Panc1 (cell line): ENCODE data around the gene SMIM35. TPM values are rescaled to one million over a fixed set of nuclear protein-coding genes. Genes with fewer than 3 reads are reported as not detected.

Experiments
- ATAC-seq: fragments of 200-7000 bp; cut with Tn5 transposase; 2 replicates; pipeline ENCODE4 v1.9.1; 2020; ENCODE audit warnings: mild to moderate bottlenecking, moderate library complexity
- BruUV-seq: library from RNA; stranded (reverse); fragments of 400-500 nt; replicated peaks from 2 replicates; lab custom pipeline; 2021; lab: Mats Ljungman, UMichigan
- CTCF ChIA-PET: fragments of 300-600 bp; sonication (Branson Sonifier 250); formaldehyde crosslinking; loops from one replicate; lab custom pipeline; 2022; ENCODE audit warnings: antibody characterized with exemption; lab: Charles Lee
- POLR2A ChIA-PET: fragments of 300-600 bp; sonication (Branson Sonifier 250); formaldehyde crosslinking; loops from one replicate; lab custom pipeline; 2022; ENCODE audit warnings: antibody characterized with exemption; lab: Charles Lee
- DNase-seq: peaks from one replicate; pipeline ENCODE4 v3.0.0-alpha.2; 2010; ENCODE audit warnings: low read depth, low spot score
- H3K27ac ChIP-seq: 2 replicates; pipeline ENCODE4 v1.5.1; 2011; ENCODE audit warnings: mild to moderate bottlenecking, low read length, inconsistent platforms
- H3K27me3 ChIP-seq: fragments of 200-500 bp; sonication (Bioruptor generic); 2 replicates; pipeline ENCODE4 v1.6.0; 2014; ENCODE audit warnings: low read length, inconsistent platforms; ENCODE audit not compliant: control insufficient read depth, insufficient read depth
- H3K36me3 ChIP-seq: fragments of 200-500 bp; sonication (Bioruptor generic); 2 replicates; pipeline ENCODE4 v1.5.1; 2014; ENCODE audit warnings: inconsistent platforms, mild to moderate bottlenecking, low read length, moderate library complexity; ENCODE audit not compliant: control insufficient read depth, insufficient read depth
- H3K4me1 ChIP-seq: 2 replicates; pipeline ENCODE4 v1.5.1; 2011; ENCODE audit warnings: inconsistent platforms, mild to moderate bottlenecking, low read length, moderate library complexity; ENCODE audit not compliant: control insufficient read depth, insufficient read depth
- H3K4me3 ChIP-seq, 2 experiments: 2 replicates each; pipeline ENCODE4 v1.5.1; 2011 to 2012; ENCODE audit warnings: low read depth in 2 of 2, low read length in 2 of 2, mild to moderate bottlenecking in 2 of 2, inconsistent platforms in 1 of 2, moderate library complexity in 1 of 2
- H3K9me3 ChIP-seq: fragments of 200-500 bp; sonication (Bioruptor generic); 2 replicates; pipeline ENCODE4 v1.5.1; 2014; ENCODE audit warnings: low read depth, mild to moderate bottlenecking, inconsistent platforms, low read length, moderate library complexity; ENCODE audit not compliant: control insufficient read depth, insufficient read depth
- POLR2AphosphoS5 ChIP-seq: IDR thresholded peaks from 2 replicates; pipeline ENCODE4 v1.6.1; 2012; ENCODE audit warnings: mild to moderate bottlenecking, low read depth, low read length, moderate library complexity
- REST ChIP-seq, 2 experiments: IDR thresholded peaks; 2 replicates each; pipeline ENCODE4 v1.6.1; 2011 to 2012; ENCODE audit warnings: low read depth in 2 of 2, control low read depth in 1 of 2, low read length in 1 of 2, mild to moderate bottlenecking in 1 of 2, moderate library complexity in 1 of 2; ENCODE audit not compliant: insufficient read depth in 1 of 2
- SIN3A ChIP-seq: IDR thresholded peaks from 2 replicates; pipeline ENCODE4 v1.6.1; 2012; ENCODE audit warnings: low read depth, mild to moderate bottlenecking, low read length, moderate library complexity, borderline replicate concordance; ENCODE audit not compliant: insufficient read depth
- TCF7L2 ChIP-seq: IDR thresholded peaks from 2 replicates; pipeline ENCODE4 v1.6.1; 2011; ENCODE audit warnings: mild to moderate bottlenecking, low read depth, low read length, inconsistent platforms
- in situ Hi-C: cut with HindIII; loops from 2 replicates; pipeline ENCODE4 v1.10.0; 2016; ENCODE audit warnings: low sequenced_read_pairs, low pct_unique_long_range_greater_than_20kb
- intact Hi-C: fragments of 100-400 bp; cut with micrococcal nuclease; formaldehyde crosslinking; loops from one replicate; pipeline ENCODE4 v1.10.0; 2022; ENCODE audit not compliant: unreplicated experiment
- total RNA-seq: library from RNA; stranded (reverse); gene quantifications from one replicate; pipeline ENCODE4 v1.2.1, GENCODE V29; 2021; ENCODE audit not compliant: unreplicated experiment
- TF ChIP-seq, protein P1 (sequence below): fragments of 450-650 bp; IDR thresholded peaks from 2 replicates; pipeline ENCODE4 v1.5.1; 2017; ENCODE audit warnings: mild to moderate bottlenecking

SMIM35 gene
- total RNA-seq, 1 experiment from 2014 or later = not detected

DNA sequence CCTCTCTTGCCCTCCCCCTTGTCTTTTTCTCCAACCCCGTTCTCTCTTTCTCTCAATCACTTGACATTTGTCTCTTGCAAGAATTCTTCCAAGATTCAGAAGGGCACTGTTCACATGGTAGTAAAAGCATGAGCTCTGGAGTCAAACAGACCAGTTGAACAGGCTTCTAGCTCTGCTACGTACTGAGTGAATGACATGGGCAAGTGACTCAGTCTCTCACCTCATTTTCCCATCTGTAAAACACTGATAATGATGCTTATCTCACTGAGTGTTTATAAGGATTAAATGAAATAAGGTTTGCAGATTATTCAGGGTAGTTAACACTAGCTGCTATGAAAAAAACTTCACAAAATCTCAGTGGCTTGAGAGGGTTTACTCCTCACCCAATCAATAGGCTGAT, 106.5 kb downstream of the SMIM35 start:
- no peak overlapping the region for H3K4me3 ChIP-seq
- peaks cover 30% of the 10 kb centered on the region for H3K27me3 ChIP-seq
- in situ Hi-C loops = no loop called here
- H3K27ac ChIP-seq = no peak overlapping the region
- no peaks in the 10 kb centered on the region for H3K9me3 ChIP-seq
- ChIA-PET POLR2A (no interaction called here), CTCF (no interaction called here)
- no TSS peak for BruUV-seq
- TF ChIP-seq POLR2AphosphoS5 = no peak
- TF ChIP-seq, protein P1, sequence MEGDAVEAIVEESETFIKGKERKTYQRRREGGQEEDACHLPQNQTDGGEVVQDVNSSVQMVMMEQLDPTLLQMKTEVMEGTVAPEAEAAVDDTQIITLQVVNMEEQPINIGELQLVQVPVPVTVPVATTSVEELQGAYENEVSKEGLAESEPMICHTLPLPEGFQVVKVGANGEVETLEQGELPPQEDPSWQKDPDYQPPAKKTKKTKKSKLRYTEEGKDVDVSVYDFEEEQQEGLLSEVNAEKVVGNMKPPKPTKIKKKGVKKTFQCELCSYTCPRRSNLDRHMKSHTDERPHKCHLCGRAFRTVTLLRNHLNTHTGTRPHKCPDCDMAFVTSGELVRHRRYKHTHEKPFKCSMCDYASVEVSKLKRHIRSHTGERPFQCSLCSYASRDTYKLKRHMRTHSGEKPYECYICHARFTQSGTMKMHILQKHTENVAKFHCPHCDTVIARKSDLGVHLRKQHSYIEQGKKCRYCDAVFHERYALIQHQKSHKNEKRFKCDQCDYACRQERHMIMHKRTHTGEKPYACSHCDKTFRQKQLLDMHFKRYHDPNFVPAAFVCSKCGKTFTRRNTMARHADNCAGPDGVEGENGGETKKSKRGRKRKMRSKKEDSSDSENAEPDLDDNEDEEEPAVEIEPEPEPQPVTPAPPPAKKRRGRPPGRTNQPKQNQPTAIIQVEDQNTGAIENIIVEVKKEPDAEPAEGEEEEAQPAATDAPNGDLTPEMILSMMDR = no peak
- TF ChIP-seq SIN3A = no peak
- no peak for TF ChIP-seq REST (IDR thresholded peaks at IDR 0.05; ENCODE audit: insufficient read depth in 1 of 2, low read depth in 2 of 2, low read length in 1 of 2)
- no peak for TF ChIP-seq TCF7L2
- H3K36me3 ChIP-seq = no peaks in the 10 kb centered on the region
- DNase-seq = no peak
- no peaks in the 10 kb centered on the region for H3K4me1 ChIP-seq
- no peak for ATAC-seq
- intact Hi-C loops = no loop called here

DNA sequence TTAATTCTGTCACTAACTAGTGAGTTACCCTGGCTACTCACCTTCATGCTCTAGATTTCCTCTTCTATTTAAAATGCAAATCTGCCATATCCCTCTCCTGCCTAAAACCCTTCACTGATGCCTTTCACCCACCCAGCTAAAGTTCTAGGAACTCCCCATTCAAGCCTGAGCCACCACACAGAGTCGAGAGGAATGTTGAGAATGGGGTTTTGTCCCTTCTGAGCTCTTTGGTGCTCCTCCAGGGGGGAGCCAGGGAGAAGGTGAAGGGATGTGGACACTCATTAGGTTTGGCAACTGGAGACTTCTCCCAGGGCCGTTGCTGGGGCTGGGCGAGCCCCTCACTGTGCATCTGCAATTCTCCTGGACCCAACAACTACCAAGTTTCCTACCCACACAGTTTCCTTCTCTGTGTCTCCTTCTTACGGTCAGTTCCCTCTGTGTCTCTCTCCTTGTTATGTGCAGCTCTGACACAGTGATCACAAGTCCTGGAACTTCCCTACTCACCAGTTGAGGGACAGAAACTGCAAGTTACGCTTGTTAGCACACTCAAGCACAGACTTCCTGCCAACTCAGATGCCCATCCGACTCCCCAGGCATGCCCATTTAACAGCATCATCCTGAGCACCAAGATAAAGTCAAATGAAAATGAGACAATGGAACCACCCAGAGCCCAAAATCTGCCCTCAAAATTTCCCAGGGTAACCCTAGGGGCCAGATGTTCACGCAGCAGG, 107.1 kb downstream of the SMIM35 start:
- TF ChIP-seq TCF7L2 = no peak
- TF ChIP-seq SIN3A = no peak
- TF ChIP-seq POLR2AphosphoS5 = no peak
- DNase-seq = no peak

DNA sequence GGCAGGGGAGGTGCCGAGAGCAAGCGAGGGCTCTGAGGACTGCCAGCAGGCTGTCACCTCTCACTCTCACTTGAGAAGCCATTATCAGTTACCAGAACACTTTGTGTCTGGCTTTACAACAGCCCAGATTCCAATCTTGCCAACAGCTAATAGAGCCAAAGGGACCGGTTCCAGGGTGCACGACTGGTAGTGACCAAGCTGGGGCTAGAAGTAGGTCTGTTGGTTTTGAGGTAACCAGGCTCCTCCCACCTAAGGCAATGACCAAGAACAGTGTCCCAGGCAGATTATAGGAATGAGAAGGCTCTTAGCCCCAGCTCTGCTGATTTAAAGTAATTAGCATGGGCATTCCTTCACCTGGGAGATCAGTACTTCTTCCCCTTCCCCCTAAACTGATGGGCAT, 107.8 kb downstream of the SMIM35 start:
- POLR2A ChIA-PET = no interaction called here
- H3K27me3 ChIP-seq = peaks cover 19% of the 10 kb centered on the region
- ATAC-seq (no peak), DNase-seq (no peak)
- H3K4me3 ChIP-seq = no peak overlapping the region
- no TSS peak for BruUV-seq
- H3K9me3 ChIP-seq = no peaks in the 10 kb centered on the region
- H3K4me1 ChIP-seq = no peaks in the 10 kb centered on the region
- intact Hi-C loops = no loop called here
- in situ Hi-C loops = no loop called here
- no peaks in the 10 kb centered on the region for H3K36me3 ChIP-seq
- TF ChIP-seq POLR2AphosphoS5 (no peak), REST (IDR thresholded peaks at IDR 0.05; ENCODE audit: insufficient read depth in 1 of 2, low read depth in 2 of 2, low read length in 1 of 2) (no peak), SIN3A (no peak), TCF7L2 (no peak)
- TF ChIP-seq, protein P1 = no peak
- CTCF ChIA-PET = no interaction called here
- H3K27ac ChIP-seq = no peak overlapping the region

More for the DNA sequence above, 107.1 kb downstream of the SMIM35 start:
- intact Hi-C loops (no loop called here), in situ Hi-C loops (no loop called here)
- POLR2A ChIA-PET = no interaction called here
- peaks cover 25% of the 10 kb centered on the region for H3K27me3 ChIP-seq
- H3K4me1 ChIP-seq = no peaks in the 10 kb centered on the region
- BruUV-seq = no TSS peak
- no peak for ATAC-seq
- no peak overlapping the region for H3K27ac ChIP-seq
- H3K9me3 ChIP-seq = no peaks in the 10 kb centered on the region
- H3K36me3 ChIP-seq = no peaks in the 10 kb centered on the region
- H3K4me3 ChIP-seq = no peak overlapping the region
- CTCF ChIA-PET = no interaction called here
